GM12878 (cell line): ENCODE data around the gene DAGLA. TPM values are rescaled to one million over a fixed set of nuclear protein-coding genes. Genes with fewer than 3 reads are reported as not detected.

Source experiments
- ATAC-seq: fragments of 200-7000 bp; cut with Tn5 transposase; 3 replicates; pipeline ENCODE4 v1.9.1; 2020; ENCODE audit warnings: mild to moderate bottlenecking, moderate library complexity
- BruUV-seq: library from RNA; stranded (reverse); fragments of 400-500 nt; replicated peaks from 2 replicates; lab custom pipeline; 2021; lab: Mats Ljungman, UMichigan
- CTCF ChIA-PET: fragments of 300-600 bp; sonication (Branson Sonifier 250); formaldehyde crosslinking; extraction: SDS; loops from one replicate; lab custom pipeline; 2021; ENCODE audit warnings: inconsistent platforms; lab: Yijun Ruan, JAX
- POLR2A ChIA-PET: fragments of 350-600 bp; formaldehyde crosslinking; extraction: SDS; loops from one replicate; lab custom pipeline; 2021; ENCODE audit warnings: inconsistent platforms; lab: Charles Lee
- RAD21 ChIA-PET: fragments of 300-600 bp; sonication (Branson Sonifier 250); formaldehyde crosslinking; loops from one replicate; lab custom pipeline; 2023; ENCODE audit warnings: antibody characterized with exemption; ENCODE audit not compliant: unreplicated experiment; lab: Charles Lee
- SMC1A ChIA-PET: fragments of 300-600 bp; sonication (Branson Sonifier 250); formaldehyde crosslinking; loops from one replicate; lab custom pipeline; 2023; ENCODE audit not compliant: unreplicated experiment, uncharacterized antibody; lab: Charles Lee
- DNase-seq: peaks from one replicate; pipeline ENCODE4 v3.0.0-alpha.2; 2011; ENCODE audit warnings: low read depth, low spot score
- FAIRE-seq: peaks from 3 replicates; lab custom pipeline; 2011; peaks lifted over from hg19 to GRCh38; lab: Jason Lieb, UNC
- H2AFZ ChIP-seq: 2 replicates; pipeline ENCODE4 v1.6.0; 2011; ENCODE audit warnings: low read depth, low read length, control low read depth; ENCODE audit not compliant: control insufficient read depth
- H3K27ac ChIP-seq: 2 replicates; pipeline ENCODE4 v1.5.1; 2011; ENCODE audit warnings: control low read depth; ENCODE audit not compliant: control insufficient read depth, insufficient read depth
- H3K27me3 ChIP-seq, 2 experiments: replicated peaks in 1 of 2; 2 replicates each; pipeline versions ENCODE4 v1.6.0 to v1.6.1; 2011; ENCODE audit warnings: low read length in 1 of 2; ENCODE audit not compliant: control insufficient read depth in 2 of 2, insufficient read depth in 2 of 2
- H3K36me3 ChIP-seq, 2 experiments: 2 replicates each; pipeline ENCODE4 v1.5.1; 2011; ENCODE audit warnings: low read length in 1 of 2; ENCODE audit not compliant: control insufficient read depth in 2 of 2, insufficient read depth in 2 of 2
- H3K4me1 ChIP-seq: 2 replicates; pipeline ENCODE4 v1.6.1; 2011; ENCODE audit warnings: mild to moderate bottlenecking, low read length, moderate library complexity, mixed read lengths; ENCODE audit not compliant: control insufficient read depth, insufficient read depth
- H3K4me2 ChIP-seq: 2 replicates; pipeline ENCODE4 v1.6.0; 2011; ENCODE audit warnings: control low read depth; ENCODE audit not compliant: control insufficient read depth, insufficient read depth
- H3K4me3 ChIP-seq: fragments of 200-600 bp; sonication (generic); 2 replicates; pipeline ENCODE4 v1.5.1; 2016
- H3K79me2 ChIP-seq: 2 replicates; pipeline ENCODE4 v1.6.0; 2011; ENCODE audit warnings: low read length; ENCODE audit not compliant: control insufficient read depth, insufficient read depth
- H3K9ac ChIP-seq: 2 replicates; pipeline ENCODE4 v1.8.0; 2011; ENCODE audit warnings: low read length, control low read depth, mixed read lengths; ENCODE audit not compliant: control insufficient read depth, insufficient read depth
- H3K9me3 ChIP-seq: replicated peaks from 3 replicates; pipeline ENCODE4 v1.5.1; 2011; ENCODE audit warnings: mild to moderate bottlenecking, low read length; ENCODE audit not compliant: control insufficient read depth, insufficient read depth
- H4K20me1 ChIP-seq: 2 replicates; pipeline ENCODE4 v1.6.0; 2011; ENCODE audit not compliant: control insufficient read depth, insufficient read depth
- BMI1 ChIP-seq: fragments of 450-650 bp; IDR thresholded peaks from 2 replicates; pipeline ENCODE4 v1.6.1; 2016; ENCODE audit warnings: mild to moderate bottlenecking, moderate library complexity, borderline replicate concordance
- HCFC1 ChIP-seq: fragments of 150-350 bp; IDR thresholded peaks from 2 replicates; pipeline ENCODE4 v1.6.1; 2014; ENCODE audit warnings: low read length
- KAT2A ChIP-seq: conservative IDR thresholded peaks from 2 replicates; pipeline ENCODE4 v1.6.1; 2011; ENCODE audit warnings: low read depth, low read length; ENCODE audit not compliant: control insufficient read depth
- MTA3 ChIP-seq: IDR thresholded peaks from 2 replicates; pipeline ENCODE4 v1.6.1; 2012; ENCODE audit warnings: low read length, inconsistent platforms, borderline replicate concordance
- MXI1 ChIP-seq: fragments of 150-350 bp; IDR thresholded peaks from 2 replicates; pipeline ENCODE4 v1.6.1; 2011; ENCODE audit warnings: low read depth, mild to moderate bottlenecking, inconsistent platforms, low read length, improper control_type of control experiment
- NR2C2 ChIP-seq: IDR thresholded peaks from 2 replicates; pipeline ENCODE4 v1.6.1; 2011; ENCODE audit warnings: borderline replicate concordance, low read depth; ENCODE audit not compliant: control insufficient read depth, insufficient read length
- SIX5 ChIP-seq: IDR thresholded peaks from 2 replicates; pipeline ENCODE4 v1.6.1; 2011; ENCODE audit warnings: mild to moderate bottlenecking, low read depth, low read length, moderate library complexity; ENCODE audit not compliant: severe bottlenecking
- SMARCA5 ChIP-seq: fragments of 450-650 bp; IDR thresholded peaks from 2 replicates; pipeline ENCODE4 v1.6.1; 2017; ENCODE audit warnings: mild to moderate bottlenecking
- SP1 ChIP-seq: IDR thresholded peaks from one replicate; pipeline ENCODE4 v1.6.1; 2011; ENCODE audit warnings: low read depth, low read length
- SUPT20H ChIP-seq: IDR thresholded peaks from 2 replicates; pipeline ENCODE4 v1.6.1; 2011; ENCODE audit warnings: low read depth, mild to moderate bottlenecking, low read length, moderate library complexity, borderline replicate concordance; ENCODE audit not compliant: control insufficient read depth
- ZNF207 ChIP-seq: fragments of 450-650 bp; IDR thresholded peaks from 2 replicates; pipeline ENCODE4 v1.6.1; 2014; ENCODE audit warnings: antibody characterized with exemption, mild to moderate bottlenecking, borderline replicate concordance
- ZNF24 ChIP-seq: fragments of 450-650 bp; IDR thresholded peaks from 2 replicates; pipeline ENCODE4 v1.6.1; 2017; ENCODE audit warnings: antibody characterized with exemption, mild to moderate bottlenecking
- ZNF274 ChIP-seq: IDR thresholded peaks from one replicate; pipeline ENCODE4 v1.8.0; 2011; ENCODE audit not compliant: insufficient read length, insufficient read depth
- WGBS: methylation state at CpG from one replicate; pipeline ENCODE4 v1.1.6; 2016; ENCODE audit warnings: low lambda C conversion rate; ENCODE audit not compliant: insufficient replicate concordance, insufficient coverage; ENCODE audit errors: missing lambda C conversion rate; 5-methylcytosine and 5-hydroxymethylcytosine counted together
- in situ Hi-C: fragments of 300-500 bp; cut with MboI; formaldehyde crosslinking; loops from 9 replicates; pipeline ENCODE4 v1.14.3; 2018; ENCODE audit warnings: mixed read lengths
- intact Hi-C: fragments of 100-400 bp; cut with micrococcal nuclease; formaldehyde crosslinking; loops from one replicate; pipeline ENCODE4 v1.14.2; 2022; ENCODE audit not compliant: unreplicated experiment
- polyA plus RNA-seq, 11 experiments: library from polyadenylated mRNA; depleted of rRNA in 4 of 11; unstranded in 6 of 11; stranded (reverse) in 5 of 11; fragments of >200 nt; fragmentation: Nextera tagmentation in 4 of 11; fragmentation: Illumina TruSeq in 1 of 11; extraction: Ambion mirVana in 4 of 11; extraction: Trizol in 1 of 11; gene quantifications; 1 replicate in 1 of 11; 2 replicates in 10 of 11; pipeline versions ENCODE4 v1.2.1 to v1.2.3, GENCODE V29; 2011 to 2016; ENCODE audit warnings: inconsistent platforms in 2 of 11, missing spikeins in 2 of 11, low read depth in 1 of 11
- total RNA-seq, 4 experiments: library from RNA; depleted of rRNA in 3 of 4; stranded (reverse); fragments of >200 nt in 3 of 4; fragmentation: Illumina TruSeq in 1 of 4; extraction: Trizol in 1 of 4; gene quantifications; 2 replicates each; pipeline versions ENCODE4 v1.2.1 to v1.2.3, GENCODE V29; 2013 to 2021
- TF ChIP-seq, protein P1 (sequence below): fragments of 450-650 bp; IDR thresholded peaks from 2 replicates; pipeline ENCODE4 v1.6.1; 2018; ENCODE audit warnings: mild to moderate bottlenecking, low read depth, moderate library complexity; ENCODE audit not compliant: partially characterized antibody
- TF ChIP-seq, protein P2 (sequence below): fragments of 450-650 bp; IDR thresholded peaks from 2 replicates; pipeline ENCODE4 v1.6.1; 2017; ENCODE audit warnings: low read depth, mild to moderate bottlenecking, moderate library complexity
- TF ChIP-seq, protein P3 (sequence below): IDR thresholded peaks from 2 replicates; pipeline ENCODE4 v1.6.1; 2011; ENCODE audit warnings: borderline replicate concordance, low read depth, mild to moderate bottlenecking, moderate library complexity, low read length; ENCODE audit not compliant: insufficient read depth, poor library complexity, severe bottlenecking

Gene DAGLA
- total and polyA plus RNA-seq, 10 of the 15 experiments (the other 5 are each of a cell fraction or from before 2014, with no cell fraction given): 0.05 TPM; not detected in 9

DNA sequence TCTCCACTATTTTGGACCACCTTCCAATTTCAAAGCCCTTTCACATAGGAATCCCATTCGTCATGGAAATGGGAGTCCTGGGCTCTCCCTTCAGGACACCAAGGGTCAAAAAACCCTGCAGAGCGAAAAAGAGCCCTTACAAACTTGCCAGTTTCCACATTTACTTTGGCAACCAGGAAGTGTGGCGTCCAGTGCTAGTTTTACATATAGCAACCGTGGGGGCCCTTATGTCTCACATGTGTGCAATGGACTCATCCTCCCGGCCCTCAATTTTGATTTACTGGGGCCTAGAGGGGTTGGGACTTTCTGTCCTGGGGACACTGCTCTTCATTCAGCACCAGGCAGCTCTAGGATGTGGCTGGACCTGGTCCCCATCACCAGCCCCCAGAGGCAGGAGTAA lies 33.7 kb downstream of the DAGLA start:
- Histone ChIP-seq H3K27me3 (peaks cover 2 to 3% of the 10 kb centered on the region in 2 experiments; a peak in 3 of 4 replicates), H3K36me3 (no peaks in the 10 kb centered on the region), H3K4me3 (no peak overlapping the region), H3K4me1 (no peaks in the 10 kb centered on the region), H3K27ac (no peak overlapping the region), H3K9me3 (no peaks in the 10 kb centered on the region), H4K20me1 (no peaks in the 10 kb centered on the region), H3K4me2 (no peak overlapping the region), H2AFZ (no peak overlapping the region), H3K9ac (no peak overlapping the region), H3K79me2 (no peaks in the 10 kb centered on the region)
- DNase-seq: no peak
- in situ Hi-C loops: no loop called here
- ChIA-PET POLR2A (no interaction called here), RAD21 (no interaction called here), SMC1A (no interaction called here), CTCF (interaction anchor here (1.3 kb wide), 1 partner anchor 20 kb away, joined by 3 read pairs; no protein-coding TSS in a partner anchor)
- 3% methylated on average over 5 of the region's 5 CpGs for WGBS
- ATAC-seq: no peak; the same call in 2 of the 3 replicates
- no peak for FAIRE-seq
- BruUV-seq: no TSS peak
- intact Hi-C loops: no loop called here
- TF ChIP-seq SMARCA5: no peak
- no peak for TF ChIP-seq HCFC1
- TF ChIP-seq, protein P1, sequence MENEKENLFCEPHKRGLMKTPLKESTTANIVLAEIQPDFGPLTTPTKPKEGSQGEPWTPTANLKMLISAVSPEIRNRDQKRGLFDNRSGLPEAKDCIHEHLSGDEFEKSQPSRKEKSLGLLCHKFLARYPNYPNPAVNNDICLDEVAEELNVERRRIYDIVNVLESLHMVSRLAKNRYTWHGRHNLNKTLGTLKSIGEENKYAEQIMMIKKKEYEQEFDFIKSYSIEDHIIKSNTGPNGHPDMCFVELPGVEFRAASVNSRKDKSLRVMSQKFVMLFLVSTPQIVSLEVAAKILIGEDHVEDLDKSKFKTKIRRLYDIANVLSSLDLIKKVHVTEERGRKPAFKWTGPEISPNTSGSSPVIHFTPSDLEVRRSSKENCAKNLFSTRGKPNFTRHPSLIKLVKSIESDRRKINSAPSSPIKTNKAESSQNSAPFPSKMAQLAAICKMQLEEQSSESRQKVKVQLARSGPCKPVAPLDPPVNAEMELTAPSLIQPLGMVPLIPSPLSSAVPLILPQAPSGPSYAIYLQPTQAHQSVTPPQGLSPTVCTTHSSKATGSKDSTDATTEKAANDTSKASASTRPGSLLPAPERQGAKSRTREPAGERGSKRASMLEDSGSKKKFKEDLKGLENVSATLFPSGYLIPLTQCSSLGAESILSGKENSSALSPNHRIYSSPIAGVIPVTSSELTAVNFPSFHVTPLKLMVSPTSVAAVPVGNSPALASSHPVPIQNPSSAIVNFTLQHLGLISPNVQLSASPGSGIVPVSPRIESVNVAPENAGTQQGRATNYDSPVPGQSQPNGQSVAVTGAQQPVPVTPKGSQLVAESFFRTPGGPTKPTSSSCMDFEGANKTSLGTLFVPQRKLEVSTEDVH: no peak
- TF ChIP-seq, protein P2, sequence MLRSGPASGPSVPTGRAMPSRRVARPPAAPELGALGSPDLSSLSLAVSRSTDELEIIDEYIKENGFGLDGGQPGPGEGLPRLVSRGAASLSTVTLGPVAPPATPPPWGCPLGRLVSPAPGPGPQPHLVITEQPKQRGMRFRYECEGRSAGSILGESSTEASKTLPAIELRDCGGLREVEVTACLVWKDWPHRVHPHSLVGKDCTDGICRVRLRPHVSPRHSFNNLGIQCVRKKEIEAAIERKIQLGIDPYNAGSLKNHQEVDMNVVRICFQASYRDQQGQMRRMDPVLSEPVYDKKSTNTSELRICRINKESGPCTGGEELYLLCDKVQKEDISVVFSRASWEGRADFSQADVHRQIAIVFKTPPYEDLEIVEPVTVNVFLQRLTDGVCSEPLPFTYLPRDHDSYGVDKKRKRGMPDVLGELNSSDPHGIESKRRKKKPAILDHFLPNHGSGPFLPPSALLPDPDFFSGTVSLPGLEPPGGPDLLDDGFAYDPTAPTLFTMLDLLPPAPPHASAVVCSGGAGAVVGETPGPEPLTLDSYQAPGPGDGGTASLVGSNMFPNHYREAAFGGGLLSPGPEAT: no peak
- TF ChIP-seq KAT2A: no peak
- TF ChIP-seq, protein P3, sequence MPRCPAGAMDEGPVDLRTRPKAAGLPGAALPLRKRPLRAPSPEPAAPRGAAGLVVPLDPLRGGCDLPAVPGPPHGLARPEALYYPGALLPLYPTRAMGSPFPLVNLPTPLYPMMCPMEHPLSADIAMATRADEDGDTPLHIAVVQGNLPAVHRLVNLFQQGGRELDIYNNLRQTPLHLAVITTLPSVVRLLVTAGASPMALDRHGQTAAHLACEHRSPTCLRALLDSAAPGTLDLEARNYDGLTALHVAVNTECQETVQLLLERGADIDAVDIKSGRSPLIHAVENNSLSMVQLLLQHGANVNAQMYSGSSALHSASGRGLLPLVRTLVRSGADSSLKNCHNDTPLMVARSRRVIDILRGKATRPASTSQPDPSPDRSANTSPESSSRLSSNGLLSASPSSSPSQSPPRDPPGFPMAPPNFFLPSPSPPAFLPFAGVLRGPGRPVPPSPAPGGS: no peak
- no peak for TF ChIP-seq MTA3
- no peak for TF ChIP-seq ZNF274
- no peak for TF ChIP-seq MXI1
- no peak for TF ChIP-seq ZNF207
- no peak for TF ChIP-seq NR2C2
- no peak for TF ChIP-seq BMI1
- TF ChIP-seq SUPT20H: no peak
- TF ChIP-seq SP1: no peak
- TF ChIP-seq ZNF24: no peak
- TF ChIP-seq SIX5: no peak
